IPS-18a (cell line): ENCODE measurements around the gene SH3PXD2B.
"Not testable (repeated sequence)": the region's sequence is repeated elsewhere in the genome, so short reads cannot be mapped to it uniquely, and the experiment has no call there.

Experiments used
- H3K27ac ChIP-seq: one replicate; pipeline ENCODE4 v1.5.1; 2013; ENCODE audit warnings: low read length
- H3K27me3 ChIP-seq: one replicate; pipeline ENCODE4 v1.6.1; 2013; ENCODE audit warnings: mild to moderate bottlenecking, low read length; ENCODE audit not compliant: control insufficient read depth, insufficient read depth
- H3K36me3 ChIP-seq: one replicate; pipeline ENCODE4 v1.6.1; 2013; ENCODE audit warnings: low read depth, low read length; ENCODE audit not compliant: control insufficient read depth
- H3K4me1 ChIP-seq: one replicate; pipeline ENCODE4 v1.6.1; 2013; ENCODE audit warnings: low read depth, low read length; ENCODE audit not compliant: control insufficient read depth
- H3K4me3 ChIP-seq: one replicate; pipeline ENCODE4 v1.5.1; 2013; ENCODE audit warnings: low read length
- H3K9ac ChIP-seq: one replicate; pipeline ENCODE4 v1.6.1; 2013; ENCODE audit warnings: mild to moderate bottlenecking, low read length, moderate library complexity
- H3K9me3 ChIP-seq: one replicate; pipeline ENCODE4 v1.6.1; 2013; ENCODE audit warnings: low read depth, low read length; ENCODE audit not compliant: control insufficient read depth

SH3PXD2B gene

GRCh38 chr5:172482156-172483020, 28.1 kb upstream of the SH3PXD2B start:
- Histone ChIP-seq H3K9me3 (no peaks in the 10 kb centered on the region), H3K27ac (no peak overlapping the region), H3K36me3 (no peaks in the 10 kb centered on the region), H3K4me1 (no peaks in the 10 kb centered on the region), H3K9ac (no peak overlapping the region), H3K4me3 (no peak overlapping the region), H3K27me3 (no peaks in the 10 kb centered on the region)

GRCh38 chr5:172481011-172481800, 26.9 kb upstream of the SH3PXD2B start:
- Histone ChIP-seq H3K36me3 (no peaks in the 10 kb centered on the region), H3K9ac (no peak overlapping the region), H3K4me1 (no peaks in the 10 kb centered on the region), H3K4me3 (no peak overlapping the region), H3K27me3 (no peaks in the 10 kb centered on the region), H3K9me3 (no peaks in the 10 kb centered on the region), H3K27ac (no peak overlapping the region)

GRCh38 chr5:172479784-172480115, 25.4 kb upstream of the SH3PXD2B start:
- Histone ChIP-seq H3K9ac (no peak overlapping the region), H3K9me3 (no peaks in the 10 kb centered on the region), H3K4me3 (no peak overlapping the region), H3K27ac (no peak overlapping the region), H3K27me3 (no peaks in the 10 kb centered on the region), H3K36me3 (no peaks in the 10 kb centered on the region), H3K4me1 (no peaks in the 10 kb centered on the region)

- H3K4me3 ChIP-seq, result no peak overlapping the region
- no peak overlapping the region for H3K27ac ChIP-seq
- no peak overlapping the region for H3K9ac ChIP-seq
- H3K4me1 ChIP-seq, result no peaks in the 10 kb centered on the region
- H3K27me3 ChIP-seq, result no peaks in the 10 kb centered on the region
- no peaks in the 10 kb centered on the region for H3K9me3 ChIP-seq
- no peaks in the 10 kb centered on the region for H3K36me3 ChIP-seq
Observed at GRCh38 chr5:172479034-172479783, 24.9 kb upstream of the SH3PXD2B start.

GRCh38 chr5:172478695-172479033, 24.3 kb upstream of the SH3PXD2B start:
- not testable (repeated sequence) for H3K4me1 ChIP-seq, H3K27ac ChIP-seq, H3K4me3 ChIP-seq, H3K9me3 ChIP-seq, H3K9ac ChIP-seq, H3K27me3 ChIP-seq, H3K36me3 ChIP-seq

GRCh38 chr5:172478256-172478655, 23.9 kb upstream of the SH3PXD2B start:
- Histone ChIP-seq H3K36me3 (no peaks in the 10 kb centered on the region), H3K4me1 (no peaks in the 10 kb centered on the region), H3K27me3 (no peaks in the 10 kb centered on the region), H3K9ac (no peak overlapping the region), H3K27ac (no peak overlapping the region), H3K9me3 (no peaks in the 10 kb centered on the region), H3K4me3 (no peak overlapping the region)

- Histone ChIP-seq H3K4me3 (no peak overlapping the region), H3K27ac (no peak overlapping the region), H3K27me3 (no peaks in the 10 kb centered on the region), H3K9ac (no peak overlapping the region), H3K9me3 (no peaks in the 10 kb centered on the region), H3K4me1 (no peaks in the 10 kb centered on the region), H3K36me3 (no peaks in the 10 kb centered on the region)
Observed at GRCh38 chr5:172477466-172477865, 23.1 kb upstream of the SH3PXD2B start.

- H3K4me1 ChIP-seq, result no peaks in the 10 kb centered on the region
- H3K27ac ChIP-seq, result no peak overlapping the region
- no peaks in the 10 kb centered on the region for H3K36me3 ChIP-seq
- H3K4me3 ChIP-seq, result no peak overlapping the region
- no peaks in the 10 kb centered on the region for H3K27me3 ChIP-seq
- H3K9ac ChIP-seq, result no peak overlapping the region
- H3K9me3 ChIP-seq, result no peaks in the 10 kb centered on the region
Observed at GRCh38 chr5:172474293-172474692, 20.0 kb upstream of the SH3PXD2B start.

GRCh38 chr5:172473427-172473826, 19.1 kb upstream of the SH3PXD2B start:
- Histone ChIP-seq H3K4me1 (no peaks in the 10 kb centered on the region), H3K27ac (no peak overlapping the region), H3K9ac (no peak overlapping the region), H3K36me3 (no peaks in the 10 kb centered on the region), H3K27me3 (no peaks in the 10 kb centered on the region), H3K9me3 (no peaks in the 10 kb centered on the region), H3K4me3 (no peak overlapping the region)

- Histone ChIP-seq H3K4me1 (no peaks in the 10 kb centered on the region), H3K4me3 (no peak overlapping the region), H3K27me3 (no peaks in the 10 kb centered on the region), H3K9me3 (no peaks in the 10 kb centered on the region), H3K9ac (no peak overlapping the region), H3K36me3 (no peaks in the 10 kb centered on the region), H3K27ac (no peak overlapping the region)
Observed at GRCh38 chr5:172469697-172470096, 15.4 kb upstream of the SH3PXD2B start.

GRCh38 chr5:172466062-172466461, 11.7 kb upstream of the SH3PXD2B start:
- no peaks in the 10 kb centered on the region for H3K36me3 ChIP-seq
- peaks cover 7% of the 10 kb centered on the region for H3K27me3 ChIP-seq
- H3K9me3 ChIP-seq, result no peaks in the 10 kb centered on the region
- no peak overlapping the region for H3K9ac ChIP-seq
- H3K27ac ChIP-seq, result no peak overlapping the region
- H3K4me1 ChIP-seq, result no peaks in the 10 kb centered on the region
- no peak overlapping the region for H3K4me3 ChIP-seq
